VCaP (cell line): ENCODE measurements around the gene C1QTNF2.

ENCODE experiments used
- H3K27ac ChIP-seq: fragments of 450-650 bp; 2 replicates; pipeline ENCODE4 v1.5.1; 2017
- TF ChIP-seq, protein P1 (sequence below): fragments of 450-650 bp; conservative IDR thresholded peaks from 2 replicates; pipeline ENCODE4 v1.5.1; 2017; ENCODE audit warnings: mild to moderate bottlenecking, moderate library complexity

The C1QTNF2 gene

DNA sequence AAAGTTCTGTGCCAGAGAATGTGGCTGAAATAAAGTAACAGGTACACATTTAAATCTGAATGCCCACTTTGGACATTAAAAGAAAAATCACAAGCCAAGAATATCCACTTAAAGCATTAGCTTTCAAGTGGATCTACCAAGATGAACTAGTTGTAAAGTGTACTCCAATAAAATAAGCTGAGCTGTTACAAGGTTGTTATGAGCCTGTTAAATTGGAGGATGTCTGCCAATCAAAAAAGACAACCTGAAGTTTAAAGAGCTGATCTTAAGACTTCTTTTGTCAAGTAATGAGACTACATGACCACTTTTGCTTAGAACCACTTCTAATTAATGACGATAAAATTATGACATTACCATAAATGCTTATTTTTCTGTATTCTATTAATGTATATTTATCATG lies 27.1 kb upstream of the C1QTNF2 start:
- H3K27ac ChIP-seq = no peak overlapping the region
- TF ChIP-seq, protein P1, sequence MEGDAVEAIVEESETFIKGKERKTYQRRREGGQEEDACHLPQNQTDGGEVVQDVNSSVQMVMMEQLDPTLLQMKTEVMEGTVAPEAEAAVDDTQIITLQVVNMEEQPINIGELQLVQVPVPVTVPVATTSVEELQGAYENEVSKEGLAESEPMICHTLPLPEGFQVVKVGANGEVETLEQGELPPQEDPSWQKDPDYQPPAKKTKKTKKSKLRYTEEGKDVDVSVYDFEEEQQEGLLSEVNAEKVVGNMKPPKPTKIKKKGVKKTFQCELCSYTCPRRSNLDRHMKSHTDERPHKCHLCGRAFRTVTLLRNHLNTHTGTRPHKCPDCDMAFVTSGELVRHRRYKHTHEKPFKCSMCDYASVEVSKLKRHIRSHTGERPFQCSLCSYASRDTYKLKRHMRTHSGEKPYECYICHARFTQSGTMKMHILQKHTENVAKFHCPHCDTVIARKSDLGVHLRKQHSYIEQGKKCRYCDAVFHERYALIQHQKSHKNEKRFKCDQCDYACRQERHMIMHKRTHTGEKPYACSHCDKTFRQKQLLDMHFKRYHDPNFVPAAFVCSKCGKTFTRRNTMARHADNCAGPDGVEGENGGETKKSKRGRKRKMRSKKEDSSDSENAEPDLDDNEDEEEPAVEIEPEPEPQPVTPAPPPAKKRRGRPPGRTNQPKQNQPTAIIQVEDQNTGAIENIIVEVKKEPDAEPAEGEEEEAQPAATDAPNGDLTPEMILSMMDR = no peak

DNA sequence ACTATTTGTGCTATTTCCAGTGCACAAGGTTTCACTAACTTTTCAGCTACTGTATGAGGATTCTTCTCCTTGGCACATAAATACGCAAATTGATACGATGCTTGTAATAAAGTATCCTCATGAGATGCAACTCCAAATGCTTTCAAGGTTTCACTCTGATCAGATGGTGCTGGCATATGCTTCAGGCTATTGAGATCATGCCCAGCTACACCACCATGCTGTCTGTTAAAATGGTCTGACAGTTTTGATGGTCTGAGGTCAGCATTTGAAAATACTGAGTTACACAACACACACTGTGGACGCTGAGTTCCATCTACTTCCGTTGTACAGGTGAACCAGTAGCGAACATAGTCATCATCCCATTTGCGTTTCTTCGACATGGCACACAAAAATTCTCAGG lies 24.7 kb upstream of the C1QTNF2 start:
- no peak overlapping the region for H3K27ac ChIP-seq
- TF ChIP-seq, protein P1 = no peak

DNA sequence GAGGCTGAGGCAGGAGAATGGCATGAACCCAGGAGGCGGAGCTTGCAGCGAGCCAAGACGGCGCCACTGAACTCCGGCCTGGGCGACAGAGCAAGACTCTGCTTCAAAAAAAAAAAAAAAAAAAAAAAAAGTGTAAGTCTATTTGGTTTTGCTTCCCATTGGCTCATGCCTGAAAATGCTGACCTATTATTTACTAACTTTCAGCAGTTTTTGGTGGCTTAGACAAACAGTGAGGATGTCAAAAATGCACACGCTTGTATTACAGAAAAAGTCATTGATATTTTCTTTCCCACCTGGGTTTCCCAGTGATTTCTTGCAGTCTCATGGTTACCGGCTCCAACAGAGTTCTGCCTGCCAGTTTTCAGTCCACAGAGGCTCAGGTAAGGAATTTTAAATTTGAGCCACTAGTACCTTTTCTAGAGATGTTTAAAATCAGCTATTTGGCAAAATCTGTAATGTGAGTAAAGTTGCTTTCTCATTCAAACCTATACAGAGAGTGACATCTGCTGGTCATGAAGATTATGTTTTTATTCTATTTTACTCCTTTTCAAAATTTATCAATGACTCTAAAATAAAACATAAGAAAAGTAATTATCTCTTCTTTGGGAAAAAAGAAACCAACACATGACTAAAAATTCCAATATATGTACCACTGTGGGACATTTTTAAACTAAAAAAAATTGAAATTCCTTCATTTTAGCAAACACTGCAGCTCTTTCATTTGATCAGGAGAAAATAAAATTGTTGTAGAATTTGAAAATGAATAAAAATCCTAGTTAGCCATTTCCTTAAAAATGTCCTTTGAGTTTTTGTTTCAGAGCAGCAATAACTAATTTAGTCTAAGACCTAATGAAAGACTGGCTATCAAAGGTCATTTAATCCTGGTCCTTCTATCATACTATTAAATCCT lies 20.6 kb upstream of the C1QTNF2 start:
- TF ChIP-seq, protein P1 = peak; percentile 69

DNA sequence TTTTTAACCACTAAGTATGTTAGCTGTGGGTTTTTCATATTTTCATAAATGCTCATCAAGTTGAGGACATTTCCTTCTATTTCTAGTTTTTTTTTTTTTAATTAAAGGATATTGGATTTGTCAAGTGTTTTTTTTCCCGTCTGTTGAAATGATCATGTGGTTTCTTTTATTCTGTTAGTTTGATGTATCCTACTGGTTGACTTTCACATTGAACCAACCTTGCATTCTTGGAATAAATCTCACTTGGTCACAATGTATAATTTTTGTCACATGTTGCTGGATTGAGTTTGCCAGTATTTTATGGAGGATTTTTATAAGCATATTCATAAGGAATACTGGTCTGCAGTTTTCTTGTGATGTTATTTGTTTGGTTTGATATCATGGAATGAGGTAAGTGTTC lies 17.0 kb upstream of the C1QTNF2 start:
- TF ChIP-seq, protein P1 = no peak
- no peak overlapping the region for H3K27ac ChIP-seq

More for the DNA sequence above, 20.6 kb upstream of the C1QTNF2 start:
- H3K27ac ChIP-seq = no peak overlapping the region

DNA sequence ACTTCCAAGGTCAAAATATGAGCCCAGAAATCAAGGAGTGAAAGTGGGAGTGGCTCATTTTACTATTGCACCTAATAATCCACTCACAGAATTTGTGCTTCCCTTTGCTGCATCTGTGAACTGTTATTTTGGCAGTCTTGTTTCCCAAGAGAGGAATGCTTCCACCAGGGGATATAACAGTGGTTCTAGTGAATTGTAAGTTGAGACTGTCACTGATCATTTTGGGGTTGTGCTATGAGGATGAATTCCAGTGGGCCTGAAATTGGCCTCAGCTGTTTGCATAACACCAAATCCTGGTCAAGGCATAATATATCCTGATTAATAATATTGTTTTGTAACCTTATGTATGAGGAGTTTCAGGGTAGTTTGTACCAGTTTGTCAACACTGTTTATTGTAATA lies 15.1 kb upstream of the C1QTNF2 start:
- no peak overlapping the region for H3K27ac ChIP-seq
- TF ChIP-seq, protein P1 = no peak

DNA sequence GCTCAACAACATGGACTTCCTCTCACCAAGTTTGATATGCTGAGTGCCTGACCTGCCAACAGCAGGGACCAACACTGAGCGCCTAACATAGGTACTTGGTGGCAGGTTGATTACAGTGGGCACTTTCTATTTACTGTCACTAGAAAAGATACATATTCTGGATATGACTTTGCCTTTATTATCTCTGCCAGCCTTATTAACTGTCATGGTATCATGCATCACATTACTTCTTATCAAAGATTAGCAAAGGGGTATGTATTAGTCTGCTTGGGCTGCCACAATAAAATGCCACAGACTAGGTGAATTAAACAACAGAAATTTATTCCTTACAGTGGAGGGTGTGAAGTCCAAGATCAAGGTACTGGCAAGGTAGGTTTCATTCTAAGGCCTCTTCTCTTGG lies 14.3 kb upstream of the C1QTNF2 start:
- no peak overlapping the region for H3K27ac ChIP-seq
- TF ChIP-seq, protein P1 = no peak

DNA sequence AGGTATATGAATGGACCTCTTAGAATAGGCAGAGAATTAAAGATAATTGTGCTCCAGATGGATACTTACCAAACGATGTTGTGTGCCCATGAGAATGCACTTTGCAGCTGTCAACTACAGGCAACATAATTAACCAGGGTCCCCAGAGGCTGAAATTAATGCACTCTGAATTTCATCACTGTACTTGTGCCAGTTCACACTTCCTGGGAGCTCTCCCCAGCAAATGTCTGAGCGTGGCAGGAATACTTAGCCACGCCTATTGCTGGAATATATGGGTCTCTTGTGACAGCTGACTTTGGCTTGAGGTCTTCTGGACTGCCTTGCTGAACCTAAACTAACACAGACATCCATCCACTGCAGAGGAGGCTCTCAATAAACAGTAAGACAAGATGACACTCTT lies 11.9 kb upstream of the C1QTNF2 start:
- TF ChIP-seq, protein P1 = no peak
- no peak overlapping the region for H3K27ac ChIP-seq
